Stimulated activated CD4-positive, alpha-beta T cell treated with anti-CD3 and anti-CD28 coated beads, Interleukin-15, amount 100 ng/mL, for 48 hours (primary cell): ENCODE measurements around the gene PXMP4.
"Not testable (repeated sequence)": the region's sequence is repeated elsewhere in the genome, so short reads cannot be mapped to it uniquely, and the experiment has no call there.

Experiments
- DNase-seq, 2 donors: peaks; one replicate each; pipeline ENCODE4 v3.0.0-alpha.2; 2020; ENCODE audit warnings: low read depth in 2 of 2

PXMP4 gene, protein sequence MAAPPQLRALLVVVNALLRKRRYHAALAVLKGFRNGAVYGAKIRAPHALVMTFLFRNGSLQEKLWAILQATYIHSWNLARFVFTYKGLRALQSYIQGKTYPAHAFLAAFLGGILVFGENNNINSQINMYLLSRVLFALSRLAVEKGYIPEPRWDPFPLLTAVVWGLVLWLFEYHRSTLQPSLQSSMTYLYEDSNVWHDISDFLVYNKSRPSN

DNA sequence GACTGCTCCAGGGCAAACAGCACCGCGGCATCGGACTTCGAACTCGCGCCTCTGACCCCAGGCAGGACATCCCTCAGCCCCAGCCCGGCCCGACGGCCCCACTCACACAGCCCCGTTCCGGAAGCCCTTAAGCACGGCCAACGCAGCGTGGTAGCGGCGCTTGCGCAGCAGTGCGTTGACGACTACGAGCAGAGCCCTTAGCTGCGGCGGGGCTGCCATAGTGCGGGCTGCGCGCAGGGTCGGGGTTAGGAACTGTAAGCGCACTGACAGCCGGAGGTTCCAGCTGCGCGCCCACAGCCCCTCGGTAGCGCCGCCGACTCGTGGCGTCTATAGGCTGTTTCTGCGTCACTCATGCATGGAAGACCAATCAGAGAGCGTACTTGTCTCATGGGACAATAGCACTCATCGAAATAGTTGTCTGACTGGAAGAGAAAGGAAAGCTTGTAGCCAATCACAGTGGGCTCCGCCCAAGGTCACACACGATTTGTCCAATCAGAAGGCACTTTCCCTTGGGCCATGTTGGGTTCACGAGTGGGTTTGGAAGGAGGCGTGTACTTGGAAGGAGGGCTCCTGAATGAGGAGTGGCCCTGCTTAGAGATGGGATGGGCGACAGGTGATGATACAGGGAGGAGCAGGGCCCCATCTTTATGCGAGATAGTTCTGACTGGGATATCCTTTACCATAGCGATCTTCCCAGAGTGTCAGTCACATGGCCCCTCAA is at the start of gene PXMP4:
TSS of gene PXMP4 (minus strand) at position 322 of the 721 bp plus-strand sequence. CDS start at position 219, 103 bp downstream.
- peak; percentile 79 to 84 for DNase-seq

DNA sequence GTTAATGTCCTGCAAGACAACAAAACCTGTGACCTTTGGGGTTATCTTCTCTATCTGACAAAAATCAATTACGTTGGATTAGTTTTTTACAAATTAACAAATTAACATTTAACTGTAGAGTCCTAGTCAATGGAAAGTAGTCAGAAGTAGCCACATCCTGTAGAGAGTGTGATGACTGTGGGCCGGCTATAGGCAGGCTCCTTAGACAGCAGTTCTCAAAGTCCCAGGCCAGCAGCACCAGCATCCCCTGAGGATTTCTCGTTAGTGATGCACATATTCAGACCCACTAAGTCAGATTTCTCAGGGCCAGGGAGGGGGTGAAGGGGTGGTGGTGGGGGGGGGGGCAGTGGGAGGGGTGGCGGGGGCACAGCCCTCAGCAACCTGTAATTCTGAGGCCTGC is 48.9 kb upstream of the PXMP4 start:
- DNase-seq, result no peak

DNA sequence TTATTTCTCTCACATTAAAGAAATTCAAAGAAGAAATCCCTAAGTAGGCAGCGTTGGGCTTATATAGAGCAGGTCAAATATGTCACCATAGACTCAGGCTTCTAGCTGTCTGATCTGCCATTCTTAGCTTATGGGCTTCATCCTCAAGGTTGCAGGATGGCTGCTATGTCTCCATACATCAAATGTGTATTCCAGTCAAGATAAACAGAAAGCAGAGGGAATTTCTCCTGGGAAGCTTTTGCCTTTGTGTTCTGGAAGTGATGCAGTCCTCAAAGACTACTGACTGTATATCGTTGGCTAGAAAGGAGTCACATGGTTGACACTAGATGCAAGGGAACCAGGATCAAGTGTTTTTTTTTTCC is 47.6 kb upstream of the PXMP4 start:
- DNase-seq, result no peak

DNA sequence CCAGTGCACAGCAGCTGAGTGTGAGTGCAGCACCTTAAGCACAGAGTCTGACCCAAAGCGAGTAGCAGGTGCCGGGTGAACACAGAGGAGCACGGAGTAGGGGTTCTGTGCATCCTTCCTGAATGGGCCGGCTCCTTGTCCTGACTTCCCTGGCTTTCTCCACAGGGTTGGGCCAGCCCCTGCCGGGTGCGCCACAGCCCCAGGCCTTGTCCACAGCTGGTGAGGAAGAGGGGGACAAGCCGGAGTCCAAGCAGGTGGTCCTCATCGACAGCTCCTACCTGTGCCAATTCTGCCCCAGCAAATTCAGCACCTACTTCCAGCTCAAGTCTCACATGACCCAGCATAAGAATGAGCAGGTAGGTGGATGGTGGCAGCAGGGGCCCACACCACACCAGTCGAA is 46.6 kb upstream of the PXMP4 start:
- DNase-seq, result no peak

DNA sequence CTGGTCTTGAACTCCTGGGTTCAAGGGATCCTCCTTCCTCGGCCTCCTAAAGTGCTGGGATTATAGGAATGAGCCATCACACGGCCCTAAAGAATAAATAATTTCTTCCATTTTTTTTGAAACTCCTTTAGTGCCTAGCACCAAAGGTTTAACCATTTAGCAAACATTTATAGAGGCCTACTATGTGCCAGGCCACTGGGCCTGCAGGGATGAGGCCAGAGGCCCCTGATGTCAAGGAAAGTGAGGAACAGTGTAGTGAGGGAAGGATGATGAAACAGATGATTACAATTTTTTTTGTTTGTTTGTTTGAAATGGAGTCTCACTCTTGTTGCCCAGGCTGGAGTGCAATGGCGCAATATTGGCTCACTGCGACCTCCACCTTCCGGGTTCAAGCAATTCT is 45.5 kb upstream of the PXMP4 start:
- no peak for DNase-seq

DNA sequence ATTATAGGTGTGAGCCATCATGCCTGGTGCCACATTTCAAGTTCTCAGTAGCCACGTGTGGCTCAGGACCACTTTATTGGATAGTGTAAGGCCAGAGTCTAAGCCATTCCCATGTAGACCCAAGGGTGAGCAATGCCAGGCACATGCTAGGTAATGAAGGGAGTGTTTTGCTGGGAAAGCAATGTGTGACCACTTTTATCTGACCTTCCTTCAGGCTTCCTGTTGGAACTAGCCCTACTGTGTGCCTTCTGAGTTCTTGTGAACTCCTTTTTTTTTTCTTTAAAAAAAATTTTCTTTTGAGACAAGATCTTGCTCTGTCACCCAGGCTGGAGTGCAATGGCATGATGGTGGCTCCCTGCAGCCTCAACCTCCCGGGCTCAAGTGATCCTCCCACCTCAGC is 45.0 kb upstream of the PXMP4 start:
- DNase-seq, result no peak

DNA sequence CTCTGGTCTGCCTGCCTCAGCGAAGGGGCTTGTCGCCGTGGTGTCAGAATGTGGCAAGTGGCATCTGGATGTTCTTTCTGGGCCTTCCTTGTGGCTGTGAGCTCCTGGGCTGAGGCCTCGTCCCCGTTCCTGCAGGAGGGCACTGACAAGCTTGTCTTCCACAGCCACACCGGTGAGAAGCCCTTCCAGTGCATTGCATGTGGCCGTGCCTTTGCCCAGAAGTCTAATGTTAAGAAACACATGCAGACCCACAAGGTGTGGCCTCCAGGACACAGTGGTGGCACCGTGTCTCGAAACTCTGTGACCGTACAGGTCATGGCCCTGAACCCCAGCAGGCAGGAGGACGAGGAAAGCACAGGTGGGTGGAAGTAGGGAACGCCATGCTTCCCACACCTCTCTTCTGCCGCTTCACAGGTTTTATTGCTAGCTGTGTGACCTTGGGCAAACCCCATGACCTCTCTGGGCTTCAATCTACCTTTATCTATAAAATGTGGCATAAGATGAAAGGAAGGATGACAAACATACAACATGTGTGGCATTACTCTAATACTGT is 41.7 kb upstream of the PXMP4 start:
- no peak for DNase-seq

DNA sequence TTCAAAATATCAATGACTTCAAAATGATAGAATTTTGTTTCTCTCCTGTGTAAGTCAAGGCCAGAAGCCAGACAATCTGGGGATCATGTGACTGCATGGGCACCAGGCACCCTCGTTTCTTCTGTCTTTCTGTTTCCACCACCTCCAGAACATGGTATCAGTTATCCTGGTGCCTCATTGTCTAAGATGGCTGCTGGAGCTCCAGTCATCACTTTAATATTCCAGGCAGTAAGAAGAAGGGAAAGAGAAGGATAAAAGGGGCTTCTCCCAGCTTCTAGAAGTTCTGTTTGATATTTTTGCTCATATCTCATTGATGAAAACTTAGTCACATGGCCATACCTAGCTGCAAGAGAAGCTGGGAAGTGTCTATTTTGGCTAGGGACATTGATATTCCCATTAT is 37.3 kb upstream of the PXMP4 start:
- no peak for DNase-seq

DNA sequence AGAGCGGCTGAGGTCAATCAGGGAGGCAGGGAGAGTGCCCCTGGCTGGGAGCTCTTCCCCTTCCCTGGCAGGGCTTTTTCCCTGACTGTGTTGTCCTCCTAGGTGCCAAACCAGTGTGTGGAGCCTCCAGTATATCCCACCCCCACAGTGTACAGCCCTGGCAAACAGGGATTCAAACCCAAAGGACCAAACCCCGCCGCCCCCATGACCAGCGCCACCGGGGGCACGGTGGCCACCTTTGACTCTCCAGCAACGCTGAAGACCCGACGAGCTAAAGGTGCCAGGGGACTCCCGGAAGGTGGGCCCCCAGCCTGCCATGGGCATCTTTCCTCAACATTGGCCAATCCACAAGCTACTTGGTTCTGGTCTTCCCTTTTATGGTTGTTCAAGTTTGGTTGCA is 36.9 kb upstream of the PXMP4 start:
- no peak for DNase-seq

DNA sequence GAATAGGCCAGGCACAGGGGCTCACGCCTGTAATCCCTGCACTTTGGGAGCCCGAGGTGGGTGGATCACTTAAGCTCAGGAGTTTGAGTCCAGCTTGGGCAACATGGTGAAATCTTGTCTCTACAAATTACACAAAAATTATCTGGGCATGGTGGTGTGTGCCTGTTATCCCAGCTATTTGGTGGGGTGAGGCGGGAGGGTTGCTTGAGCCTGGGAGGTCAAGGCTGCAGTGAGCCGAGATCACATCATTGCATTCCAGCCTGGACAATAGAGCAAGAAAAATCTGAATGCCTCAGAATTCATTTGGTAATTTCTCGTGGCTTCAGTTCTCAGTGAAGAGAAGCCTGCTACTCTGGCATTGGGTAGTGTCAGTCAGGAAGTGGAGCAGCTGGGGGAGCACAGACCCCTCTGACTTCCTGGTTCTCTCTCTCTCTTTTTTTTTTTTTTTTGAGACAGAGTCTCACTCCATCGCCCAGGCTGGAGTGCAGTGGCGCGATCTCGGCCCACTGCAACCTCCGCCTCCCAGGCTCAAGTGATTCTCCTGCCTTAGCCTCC is 35.9 kb upstream of the PXMP4 start:
- DNase-seq, result not testable (repeated sequence)

DNA sequence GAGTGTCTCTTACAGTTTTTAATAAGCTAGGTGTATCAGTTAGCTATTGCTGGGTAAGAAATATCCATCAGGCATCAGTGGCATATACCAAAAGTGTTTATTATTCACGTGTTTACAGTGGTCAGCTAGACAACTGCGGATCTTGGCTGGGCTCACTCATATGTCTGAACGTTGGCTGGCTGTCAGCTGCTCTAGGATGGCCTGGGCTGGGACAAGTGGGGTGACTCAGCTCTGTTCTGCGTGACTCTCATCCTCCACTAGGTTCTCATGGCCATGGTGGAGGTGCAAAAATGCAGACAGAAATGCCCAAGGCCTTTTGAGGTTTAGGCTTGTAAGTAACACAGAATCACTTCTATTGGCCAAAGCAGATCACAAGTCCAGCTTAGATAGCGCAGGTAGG is 33.7 kb upstream of the PXMP4 start:
- no peak for DNase-seq

DNA sequence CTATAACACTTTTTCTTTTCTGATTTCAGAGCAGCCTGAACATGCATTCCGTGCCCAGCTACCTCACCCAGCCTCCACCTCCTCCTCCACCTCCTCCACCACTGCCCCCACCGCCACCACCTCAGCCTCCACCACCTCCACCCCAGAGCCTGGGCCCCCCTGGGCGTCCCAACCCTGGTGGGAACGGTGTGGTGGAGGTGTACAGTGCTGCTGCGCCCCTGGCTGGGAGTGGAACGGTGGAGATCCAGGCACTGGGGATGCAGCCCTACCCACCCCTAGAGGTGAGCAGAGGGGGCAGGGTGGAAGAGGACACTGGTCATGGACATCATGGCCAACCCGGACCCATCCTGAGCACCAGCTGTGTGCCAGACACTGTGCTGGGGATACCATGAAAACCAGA is 33.0 kb upstream of the PXMP4 start:
- DNase-seq, result no peak

DNA sequence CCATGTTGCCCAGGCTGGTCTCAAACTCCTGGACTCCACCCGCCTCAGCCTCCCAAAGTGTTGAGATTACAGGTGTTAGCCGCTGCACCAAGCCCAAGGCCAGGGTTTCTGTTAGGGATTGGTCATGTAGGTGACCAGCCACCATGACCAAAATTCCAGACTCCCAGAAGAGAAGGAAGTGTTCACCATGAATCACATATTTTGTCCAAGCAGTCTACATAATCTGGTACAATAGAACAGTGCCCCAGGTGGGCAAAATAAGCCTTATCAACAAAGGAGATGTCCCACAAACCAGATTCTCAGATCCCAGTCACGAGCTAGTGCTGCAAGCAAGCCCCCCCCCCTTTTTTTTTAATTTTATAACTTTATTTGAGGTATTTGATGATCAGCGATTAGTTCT is 31.7 kb upstream of the PXMP4 start:
- no peak for DNase-seq

DNA sequence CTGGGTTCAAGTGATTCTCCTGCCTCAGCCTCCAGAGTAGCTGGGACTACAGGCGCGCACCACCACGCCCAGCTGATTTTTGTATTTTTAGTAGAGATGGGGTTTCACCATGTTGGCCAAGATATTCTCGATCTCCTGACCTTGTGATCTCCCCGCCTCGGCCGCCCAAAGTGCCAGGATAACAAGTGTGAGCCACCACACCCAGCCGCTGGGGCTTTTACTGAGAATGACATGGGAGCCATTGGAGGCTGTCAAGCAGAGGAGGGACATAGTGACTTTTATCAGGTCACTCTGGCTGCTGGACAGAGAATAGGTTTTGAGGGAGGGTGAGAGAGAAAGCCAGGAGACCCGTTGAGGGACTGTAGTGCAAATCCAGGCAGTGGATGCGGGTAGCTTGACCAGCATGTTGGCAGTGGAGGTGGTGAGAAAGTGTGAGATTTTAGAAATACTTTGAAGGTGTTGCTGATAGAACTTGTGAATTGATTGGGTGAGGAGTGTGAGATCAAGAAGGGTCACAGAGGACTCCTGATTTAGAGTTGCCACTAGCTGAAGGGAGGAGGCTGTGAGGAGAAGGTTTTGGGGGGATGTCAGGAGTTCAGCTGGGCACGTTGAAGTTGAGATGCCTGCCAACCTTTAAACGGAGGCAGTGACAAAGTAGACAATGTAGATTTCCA is 26.4 kb upstream of the PXMP4 start:
- DNase-seq, result no peak

DNA sequence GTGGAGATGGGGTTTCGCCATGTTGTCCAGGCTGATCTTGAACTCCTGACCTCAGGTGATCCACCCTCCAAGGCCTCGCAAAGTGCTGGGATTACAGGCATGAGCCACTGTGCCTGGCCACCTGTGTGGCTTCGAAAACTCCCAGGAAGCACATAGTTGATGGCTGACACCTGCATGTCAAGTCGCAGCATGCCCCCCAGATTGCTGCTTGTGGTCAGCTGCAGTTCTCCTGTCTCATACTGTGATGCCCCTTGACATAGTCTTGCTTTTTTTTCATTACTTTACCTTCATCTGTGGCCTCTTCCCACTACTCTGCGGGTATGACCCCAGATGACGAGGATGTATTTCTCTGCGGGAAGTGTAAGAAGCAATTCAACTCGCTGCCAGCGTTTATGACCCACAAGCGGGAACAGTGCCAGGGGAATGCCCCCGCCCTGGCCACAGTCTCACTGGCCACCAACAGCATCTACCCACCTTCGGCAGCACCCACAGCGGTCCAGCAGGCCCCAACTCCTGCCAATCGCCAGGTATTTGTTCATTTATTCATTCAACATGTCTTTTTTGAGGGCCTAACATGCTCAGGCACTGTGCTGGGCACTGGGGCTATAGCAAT is 24.8 kb upstream of the PXMP4 start:
- no peak for DNase-seq

DNA sequence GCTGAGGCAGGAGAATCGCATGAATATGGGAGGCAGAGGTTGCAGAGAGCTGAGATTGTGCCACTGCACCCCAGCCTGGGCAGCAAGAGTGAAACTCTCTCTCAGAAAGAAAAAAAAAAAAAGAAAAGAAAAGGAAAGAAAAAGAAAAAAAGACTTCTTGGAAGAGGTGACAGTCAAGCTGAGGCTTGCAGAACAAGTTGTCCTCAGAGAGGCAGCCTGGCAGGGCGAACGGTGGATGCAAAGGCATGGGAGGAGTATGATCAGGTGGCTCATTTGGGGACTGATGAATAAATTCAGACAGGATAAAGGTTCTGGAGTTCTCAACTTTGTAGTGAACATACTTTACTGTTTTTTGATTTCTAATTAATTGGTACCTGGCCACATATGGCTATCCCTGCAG is 24.1 kb upstream of the PXMP4 start:
- DNase-seq, result no peak

DNA sequence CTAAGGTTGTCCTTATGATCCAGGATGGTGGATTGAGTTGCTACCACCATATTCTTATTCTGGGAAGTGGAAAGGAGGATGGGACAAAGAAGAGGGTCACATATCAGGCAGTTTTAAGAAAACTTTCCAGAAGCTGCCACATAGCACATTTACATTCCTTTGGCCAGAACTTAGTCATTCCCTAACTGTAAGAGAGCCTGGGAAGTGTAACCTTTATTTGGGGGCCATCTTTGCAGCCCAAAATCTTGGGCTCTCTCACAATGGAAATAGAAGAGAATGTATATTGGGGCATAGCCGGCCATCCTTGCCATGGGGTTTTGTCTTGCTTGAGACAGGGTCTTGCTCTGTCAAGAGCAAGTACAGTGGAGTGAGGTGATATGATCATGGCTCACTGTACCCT is 20.1 kb upstream of the PXMP4 start:
- DNase-seq, result no peak

DNA sequence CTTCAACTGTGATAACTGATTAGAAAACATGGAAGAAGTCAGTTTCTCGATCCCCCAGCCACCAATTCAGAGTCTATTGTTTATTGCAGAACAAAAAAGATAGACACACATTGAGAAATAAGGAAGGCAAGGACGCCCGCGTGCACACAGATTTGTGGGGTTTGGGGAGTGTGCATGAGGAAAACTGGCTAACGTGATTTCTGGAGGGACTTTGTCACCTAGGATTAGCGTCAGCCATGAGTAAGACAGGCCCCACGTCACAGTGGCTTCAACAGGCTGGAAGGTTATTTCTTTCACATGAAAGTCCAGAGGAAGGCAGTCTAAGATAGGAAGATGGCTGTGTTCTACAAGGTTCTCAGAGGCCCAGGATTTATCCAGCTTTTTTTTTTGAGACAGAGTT is 19.4 kb upstream of the PXMP4 start:
- DNase-seq, result no peak

DNA sequence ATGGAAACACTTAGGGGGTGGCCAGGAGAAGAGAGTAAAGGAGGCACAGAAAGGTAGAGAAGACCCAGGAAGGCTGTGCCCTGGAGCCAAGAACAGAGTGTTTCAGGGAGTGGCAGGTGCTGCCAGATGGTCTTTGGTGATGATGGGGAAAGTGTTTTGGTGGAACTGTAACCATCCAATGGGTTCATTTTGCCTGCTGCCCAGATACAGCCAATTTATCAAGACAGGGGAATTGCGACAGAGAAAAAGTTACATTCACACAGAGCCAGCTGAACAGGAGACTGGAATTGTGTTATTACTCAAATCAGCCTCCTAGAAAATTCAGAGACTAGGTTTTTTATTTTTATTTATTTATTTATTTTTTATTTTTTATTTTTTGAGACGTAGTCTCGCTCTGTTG is 16.9 kb upstream of the PXMP4 start:
- DNase-seq, result no peak

DNA sequence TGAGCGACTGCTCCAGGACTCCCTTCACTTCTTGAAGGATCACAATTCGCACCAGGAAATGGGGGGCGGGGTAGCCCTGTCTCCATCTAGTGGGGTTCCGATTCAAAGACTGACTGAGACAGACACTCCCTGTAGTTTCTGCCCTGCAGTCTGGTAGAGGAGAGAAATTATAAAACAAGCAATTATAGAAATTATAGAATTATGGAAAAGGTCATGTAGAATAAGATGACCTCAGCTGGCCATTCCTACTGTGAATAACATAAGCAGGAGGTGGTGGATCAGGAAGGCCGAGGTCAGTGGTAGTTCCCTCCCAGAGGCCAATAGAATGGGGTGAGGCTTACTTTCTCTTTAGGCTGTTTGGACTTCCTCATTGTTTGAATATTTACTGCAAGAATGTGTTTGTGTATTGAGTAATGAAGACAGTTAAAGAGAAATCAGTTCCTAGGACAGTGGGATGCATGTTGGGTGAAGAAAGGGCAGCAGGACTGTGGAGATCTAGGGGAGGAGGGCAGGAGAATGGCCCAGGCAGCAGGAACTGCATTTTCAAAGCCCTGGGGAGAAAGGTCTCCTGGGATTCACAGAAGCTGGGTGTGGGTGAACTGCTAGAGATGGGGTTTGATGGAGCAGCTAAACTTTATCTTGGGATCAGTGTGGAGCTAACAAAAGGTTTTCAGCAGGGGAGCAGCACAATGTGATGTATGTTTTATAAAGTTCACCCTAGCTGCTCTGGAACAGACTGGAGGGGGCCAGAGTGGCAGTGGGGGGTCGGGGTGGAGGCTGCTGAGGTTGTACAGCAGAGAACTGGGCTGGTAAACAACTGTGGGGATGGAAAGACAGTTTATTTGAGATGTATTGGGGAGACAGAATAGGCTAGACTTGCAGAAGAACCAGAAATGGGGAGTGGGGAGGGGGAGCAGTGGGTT is 13.8 kb upstream of the PXMP4 start:
- no peak for DNase-seq
